Measurements from ENCODE around the gene SLC22A23.

The SLC22A23 gene

GRCh38 chr6:3456898-3457709, at the start of gene SLC22A23:
Gene SLC22A23, minus strand, starts transcription at chr6:3457050. Its CDS starts 491 bp downstream, at chr6:3456559.
- H3K36me3 ChIP-seq (ENCODE audit: control insufficient read depth, insufficient read depth, low read length): no peaks in the 10 kb centered on the region
- peaks cover 4% of the 10 kb centered on the region for H3K27me3 ChIP-seq (ENCODE audit: control insufficient read depth, insufficient read depth, low read length)
- H3K4me1 ChIP-seq (ENCODE audit: control insufficient read depth, insufficient read depth, low read length): peaks cover 11% of the 10 kb centered on the region
- H3K27ac ChIP-seq (ENCODE audit: low read depth, low read length): peak within 1 kb of the TSS; percentile 67
- peak within 1 kb of the TSS; percentile 83 for H3K4me3 ChIP-seq (ENCODE audit: low read length)
- peak within 1 kb of the TSS; percentile 42 for H3K9ac ChIP-seq (ENCODE audit: low read length)

DNA sequence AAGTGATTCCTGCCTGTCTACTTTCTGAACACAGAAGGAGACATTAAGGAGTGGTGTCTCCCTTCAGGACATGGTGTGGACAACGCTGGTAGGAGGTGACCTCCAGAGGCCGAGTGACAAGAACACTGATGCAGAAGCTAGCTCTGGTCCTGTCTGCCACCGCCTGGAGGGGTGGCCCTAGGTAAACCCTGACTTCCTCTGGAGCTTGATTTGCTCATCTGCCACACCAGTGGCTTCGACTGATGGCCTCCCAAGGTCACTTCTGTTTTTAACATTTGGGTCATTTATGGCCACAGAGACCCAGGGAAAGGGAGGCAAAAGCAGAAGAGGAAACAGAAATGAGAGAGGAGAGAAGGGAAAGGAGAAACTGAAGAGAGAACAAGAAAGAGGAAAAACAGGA, 49.4 kb upstream of the SLC22A23 start:
- Histone ChIP-seq H3K4me3 (ENCODE audit: low read length) (no peak overlapping the region), H3K27ac (ENCODE audit: low read depth, low read length) (no peak overlapping the region), H3K4me1 (ENCODE audit: control insufficient read depth, insufficient read depth, low read length) (no peaks in the 10 kb centered on the region), H3K27me3 (ENCODE audit: control insufficient read depth, insufficient read depth, low read length) (no peaks in the 10 kb centered on the region), H3K9ac (ENCODE audit: low read length) (no peak overlapping the region), H3K36me3 (ENCODE audit: control insufficient read depth, insufficient read depth, low read length) (no peaks in the 10 kb centered on the region)

DNA sequence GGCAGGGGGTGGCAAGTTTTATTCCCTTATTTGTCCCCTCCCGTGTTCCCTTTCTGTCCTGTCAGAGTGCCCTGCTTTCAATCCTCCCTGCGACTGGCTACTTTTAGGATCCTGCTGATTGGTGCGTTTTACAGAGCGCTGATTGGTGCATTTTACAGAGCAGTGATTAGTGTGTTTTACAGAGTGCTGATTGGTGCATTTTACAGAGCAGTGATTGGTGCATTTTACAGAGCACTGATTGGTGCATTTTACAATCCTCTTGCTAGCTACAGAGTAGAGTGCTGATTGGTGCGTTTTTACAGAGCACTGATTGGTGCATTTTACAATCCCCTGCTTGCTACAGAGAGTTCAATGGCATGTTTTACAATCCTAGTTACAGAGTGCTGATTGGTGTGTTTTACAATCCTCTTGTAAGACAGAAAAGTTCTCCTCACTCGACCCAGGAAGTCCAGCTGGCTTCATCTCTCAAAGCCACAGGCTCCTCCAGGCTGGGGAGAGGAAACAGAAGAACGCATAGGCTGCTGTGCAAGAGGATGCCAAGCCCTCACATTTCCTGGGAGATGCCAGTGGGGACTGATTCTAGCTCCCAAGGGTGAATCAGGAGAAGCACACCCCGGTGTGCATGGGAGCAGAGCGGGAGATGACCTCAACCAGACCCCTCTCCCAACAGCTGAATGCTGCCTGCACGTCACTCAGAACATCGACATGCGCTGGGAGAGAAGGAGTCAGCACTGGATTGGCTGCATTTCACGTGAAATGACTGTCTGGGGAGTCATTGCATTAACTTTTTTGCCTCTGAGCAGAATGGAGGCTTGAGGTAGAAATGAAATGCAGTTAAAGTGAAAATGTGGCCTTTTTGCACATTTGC, 48.3 kb upstream of the SLC22A23 start:
- Histone ChIP-seq H3K36me3 (ENCODE audit: control insufficient read depth, insufficient read depth, low read length) (no peaks in the 10 kb centered on the region), H3K4me1 (ENCODE audit: control insufficient read depth, insufficient read depth, low read length) (no peaks in the 10 kb centered on the region), H3K27me3 (ENCODE audit: control insufficient read depth, insufficient read depth, low read length) (no peaks in the 10 kb centered on the region), H3K27ac (ENCODE audit: low read depth, low read length) (no peak overlapping the region), H3K9ac (ENCODE audit: low read length) (no peak overlapping the region), H3K4me3 (ENCODE audit: low read length) (no peak overlapping the region)

- no peak overlapping the region for H3K4me3 ChIP-seq (ENCODE audit: low read length)
- no peaks in the 10 kb centered on the region for H3K27me3 ChIP-seq (ENCODE audit: control insufficient read depth, insufficient read depth, low read length)
- no peaks in the 10 kb centered on the region for H3K36me3 ChIP-seq (ENCODE audit: control insufficient read depth, insufficient read depth, low read length)
- H3K4me1 ChIP-seq (ENCODE audit: control insufficient read depth, insufficient read depth, low read length): no peaks in the 10 kb centered on the region
- H3K27ac ChIP-seq (ENCODE audit: low read depth, low read length): no peak overlapping the region
- H3K9ac ChIP-seq (ENCODE audit: low read length): no peak overlapping the region
Observed at GRCh38 chr6:3504354-3504753, 47.5 kb upstream of the SLC22A23 start.

DNA sequence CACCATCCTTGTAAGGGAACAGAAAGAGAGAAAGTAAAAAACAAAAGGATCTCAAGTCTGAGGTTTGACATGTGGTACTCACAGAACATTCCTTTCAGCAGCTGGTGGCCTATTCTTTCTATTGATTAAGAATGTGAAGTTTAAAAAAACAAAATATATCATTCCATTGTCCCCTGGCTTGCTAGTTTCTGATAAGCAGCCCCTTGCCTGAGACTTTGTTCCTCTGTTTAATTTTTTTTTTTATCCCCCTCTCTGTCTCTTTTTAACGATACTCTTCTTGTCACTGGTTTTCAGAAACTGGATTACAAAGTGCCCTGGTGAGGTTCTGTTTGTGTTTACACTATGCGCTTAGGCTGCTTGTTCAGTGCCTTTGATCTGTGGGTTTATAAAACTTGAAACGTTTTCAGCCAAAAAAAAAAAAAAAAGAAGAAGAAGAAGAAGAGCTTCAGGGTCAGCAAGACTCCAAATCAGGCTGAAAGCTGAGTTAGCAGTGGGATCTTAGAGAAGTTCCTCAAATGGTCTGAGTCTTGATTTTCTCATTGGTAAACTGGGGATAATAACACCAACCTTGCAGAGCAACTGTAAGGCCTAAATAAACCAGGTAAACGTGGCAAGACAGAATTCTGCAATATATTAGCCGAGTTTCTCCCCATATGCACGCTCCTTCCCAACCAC, 45.1 kb upstream of the SLC22A23 start:
- H3K4me3 ChIP-seq (ENCODE audit: low read length): no peak overlapping the region
- H3K27ac ChIP-seq (ENCODE audit: low read depth, low read length): no peak overlapping the region
- no peaks in the 10 kb centered on the region for H3K36me3 ChIP-seq (ENCODE audit: control insufficient read depth, insufficient read depth, low read length)
- H3K4me1 ChIP-seq (ENCODE audit: control insufficient read depth, insufficient read depth, low read length): no peaks in the 10 kb centered on the region
- H3K27me3 ChIP-seq (ENCODE audit: control insufficient read depth, insufficient read depth, low read length): no peaks in the 10 kb centered on the region
- no peak overlapping the region for H3K9ac ChIP-seq (ENCODE audit: low read length)

DNA sequence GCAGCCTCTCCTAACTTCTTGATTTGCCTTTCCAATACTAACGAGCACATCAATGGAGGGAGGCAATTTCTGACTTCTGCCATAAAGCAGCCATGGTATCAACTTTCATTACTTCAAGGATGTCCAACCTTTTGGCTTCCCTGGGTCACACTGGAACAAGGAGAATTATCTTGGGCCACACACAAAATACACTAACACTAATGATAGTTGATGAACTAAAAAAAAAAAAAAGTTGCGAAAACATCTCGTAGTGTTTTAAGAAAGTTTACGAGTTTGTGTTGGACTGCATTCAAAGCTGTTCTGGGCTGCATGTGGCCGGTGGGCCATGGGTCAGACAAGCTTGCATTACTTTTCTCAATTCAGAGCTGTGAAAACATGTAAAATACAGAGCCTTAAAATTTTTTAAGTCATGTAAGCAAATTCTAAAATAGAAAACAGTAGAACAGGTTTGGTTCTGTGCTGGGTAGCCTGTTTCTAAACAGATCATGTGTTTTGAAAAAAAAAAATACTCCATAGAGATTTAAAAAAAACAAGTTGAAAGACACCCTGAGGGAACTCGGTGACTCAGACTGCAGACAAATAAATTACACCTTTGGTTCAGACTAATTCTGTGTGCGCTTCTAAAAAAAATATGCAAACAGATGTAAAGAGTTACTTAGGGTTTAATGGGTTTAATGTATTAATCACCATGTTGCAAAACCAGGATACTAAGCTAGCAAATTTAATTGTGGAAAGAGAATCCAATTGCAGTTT, 43.6 kb upstream of the SLC22A23 start:
- Histone ChIP-seq H3K4me3 (ENCODE audit: low read length) (no peak overlapping the region), H3K27ac (ENCODE audit: low read depth, low read length) (no peak overlapping the region), H3K36me3 (ENCODE audit: control insufficient read depth, insufficient read depth, low read length) (no peaks in the 10 kb centered on the region)

GRCh38 chr6:3499603-3500002, 42.8 kb upstream of the SLC22A23 start:
- Histone ChIP-seq H3K9ac (ENCODE audit: low read length) (no peak overlapping the region), H3K36me3 (ENCODE audit: control insufficient read depth, insufficient read depth, low read length) (no peaks in the 10 kb centered on the region), H3K27me3 (ENCODE audit: control insufficient read depth, insufficient read depth, low read length) (no peaks in the 10 kb centered on the region), H3K27ac (ENCODE audit: low read depth, low read length) (no peak overlapping the region), H3K4me1 (ENCODE audit: control insufficient read depth, insufficient read depth, low read length) (no peaks in the 10 kb centered on the region), H3K4me3 (ENCODE audit: low read length) (no peak overlapping the region)

More for the DNA sequence above, 43.6 kb upstream of the SLC22A23 start:
- Histone ChIP-seq H3K4me1 (ENCODE audit: control insufficient read depth, insufficient read depth, low read length) (no peaks in the 10 kb centered on the region), H3K9ac (ENCODE audit: low read length) (no peak overlapping the region), H3K27me3 (ENCODE audit: control insufficient read depth, insufficient read depth, low read length) (no peaks in the 10 kb centered on the region)

GRCh38 chr6:3496395-3496794, 39.5 kb upstream of the SLC22A23 start:
- H3K27me3 ChIP-seq (ENCODE audit: control insufficient read depth, insufficient read depth, low read length): no peaks in the 10 kb centered on the region
- H3K9ac ChIP-seq (ENCODE audit: low read length): no peak overlapping the region
- no peak overlapping the region for H3K4me3 ChIP-seq (ENCODE audit: low read length)
- H3K36me3 ChIP-seq (ENCODE audit: control insufficient read depth, insufficient read depth, low read length): no peaks in the 10 kb centered on the region
- H3K27ac ChIP-seq (ENCODE audit: low read depth, low read length): no peak overlapping the region
- no peaks in the 10 kb centered on the region for H3K4me1 ChIP-seq (ENCODE audit: control insufficient read depth, insufficient read depth, low read length)

GRCh38 chr6:3494391-3495100, 37.7 kb upstream of the SLC22A23 start:
- Histone ChIP-seq H3K9ac (ENCODE audit: low read length) (no peak overlapping the region), H3K4me1 (ENCODE audit: control insufficient read depth, insufficient read depth, low read length) (no peaks in the 10 kb centered on the region), H3K27me3 (ENCODE audit: control insufficient read depth, insufficient read depth, low read length) (no peaks in the 10 kb centered on the region), H3K4me3 (ENCODE audit: low read length) (no peak overlapping the region), H3K27ac (ENCODE audit: low read depth, low read length) (no peak overlapping the region), H3K36me3 (ENCODE audit: control insufficient read depth, insufficient read depth, low read length) (no peaks in the 10 kb centered on the region)

DNA sequence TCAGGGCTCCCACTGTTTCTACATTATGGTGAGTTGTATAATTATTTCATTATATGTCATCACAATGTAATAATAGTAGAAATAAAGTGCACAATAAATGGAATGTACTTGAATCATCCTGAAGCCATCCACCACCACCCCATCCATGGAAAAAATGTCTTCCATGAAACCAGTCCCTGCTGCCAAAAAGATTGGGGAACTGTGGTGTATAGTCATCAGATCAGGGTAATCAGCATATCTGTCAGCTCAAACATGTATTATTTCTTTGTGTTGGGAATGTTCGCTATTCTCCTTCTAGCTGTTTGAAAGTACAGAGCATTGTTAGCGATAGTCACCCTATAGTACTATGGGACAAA, 33.8 kb upstream of the SLC22A23 start:
- Histone ChIP-seq H3K4me3 (ENCODE audit: low read length) (no peak overlapping the region), H3K27me3 (ENCODE audit: control insufficient read depth, insufficient read depth, low read length) (no peaks in the 10 kb centered on the region), H3K27ac (ENCODE audit: low read depth, low read length) (no peak overlapping the region), H3K36me3 (ENCODE audit: control insufficient read depth, insufficient read depth, low read length) (no peaks in the 10 kb centered on the region), H3K9ac (ENCODE audit: low read length) (no peak overlapping the region), H3K4me1 (ENCODE audit: control insufficient read depth, insufficient read depth, low read length) (no peaks in the 10 kb centered on the region)

GRCh38 chr6:3489961-3490624, 33.2 kb upstream of the SLC22A23 start:
- Histone ChIP-seq H3K9ac (ENCODE audit: low read length) (no peak overlapping the region), H3K4me1 (ENCODE audit: control insufficient read depth, insufficient read depth, low read length) (no peaks in the 10 kb centered on the region), H3K4me3 (ENCODE audit: low read length) (no peak overlapping the region), H3K27me3 (ENCODE audit: control insufficient read depth, insufficient read depth, low read length) (no peaks in the 10 kb centered on the region), H3K36me3 (ENCODE audit: control insufficient read depth, insufficient read depth, low read length) (no peaks in the 10 kb centered on the region), H3K27ac (ENCODE audit: low read depth, low read length) (no peak overlapping the region)

Data from rectal smooth muscle tissue (tissue), 1 donor.